Measurements from ENCODE around the gene RIOK3.

DNA sequence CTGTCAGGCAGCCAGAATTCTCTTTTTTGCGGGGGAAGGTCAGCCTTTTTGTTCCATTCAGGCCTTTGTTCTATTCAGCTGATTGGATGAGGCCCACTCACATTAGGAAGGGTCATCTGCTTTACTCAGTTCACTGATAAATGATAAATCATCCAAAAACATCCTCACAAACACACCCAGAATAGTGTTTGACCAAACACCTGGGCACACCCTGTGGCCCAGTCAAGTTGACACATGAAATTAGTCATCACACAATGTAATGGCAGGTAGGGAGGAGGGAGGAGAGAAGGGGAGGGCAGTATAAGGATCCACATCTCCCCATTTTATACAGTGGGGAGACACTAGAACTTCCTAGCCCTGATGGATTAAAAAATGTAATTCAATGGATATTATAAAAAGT lies 41.9 kb downstream of the RIOK3 start:
- TF ChIP-seq, protein P1, sequence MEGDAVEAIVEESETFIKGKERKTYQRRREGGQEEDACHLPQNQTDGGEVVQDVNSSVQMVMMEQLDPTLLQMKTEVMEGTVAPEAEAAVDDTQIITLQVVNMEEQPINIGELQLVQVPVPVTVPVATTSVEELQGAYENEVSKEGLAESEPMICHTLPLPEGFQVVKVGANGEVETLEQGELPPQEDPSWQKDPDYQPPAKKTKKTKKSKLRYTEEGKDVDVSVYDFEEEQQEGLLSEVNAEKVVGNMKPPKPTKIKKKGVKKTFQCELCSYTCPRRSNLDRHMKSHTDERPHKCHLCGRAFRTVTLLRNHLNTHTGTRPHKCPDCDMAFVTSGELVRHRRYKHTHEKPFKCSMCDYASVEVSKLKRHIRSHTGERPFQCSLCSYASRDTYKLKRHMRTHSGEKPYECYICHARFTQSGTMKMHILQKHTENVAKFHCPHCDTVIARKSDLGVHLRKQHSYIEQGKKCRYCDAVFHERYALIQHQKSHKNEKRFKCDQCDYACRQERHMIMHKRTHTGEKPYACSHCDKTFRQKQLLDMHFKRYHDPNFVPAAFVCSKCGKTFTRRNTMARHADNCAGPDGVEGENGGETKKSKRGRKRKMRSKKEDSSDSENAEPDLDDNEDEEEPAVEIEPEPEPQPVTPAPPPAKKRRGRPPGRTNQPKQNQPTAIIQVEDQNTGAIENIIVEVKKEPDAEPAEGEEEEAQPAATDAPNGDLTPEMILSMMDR (IDR thresholded peaks at IDR 0.05): no peak
- no peak for TF ChIP-seq POLR2AphosphoS5 (IDR thresholded peaks at IDR 0.05)
- TF ChIP-seq EP300 (IDR thresholded peaks at IDR 0.05): no peak

Data from esophagus muscularis mucosa (tissue), 4 donors.